Right ventricle myocardium superior (tissue), 1 donor: Measurements from ENCODE around the gene XIRP1. TPM values are rescaled to one million over a fixed set of nuclear protein-coding genes. Genes with fewer than 3 reads are reported as not detected.

Source experiments
- ATAC-seq: fragments of 200-7000 bp; cut with Tn5 transposase; one replicate; pipeline ENCODE4 v1.9.1; 2020; ENCODE audit warnings: mild to moderate bottlenecking; ENCODE audit not compliant: poor library complexity
- DNase-seq: peaks from one replicate; pipeline ENCODE4 v3.0.0-alpha.2; 2020
- intact Hi-C: fragments of 100-400 bp; cut with DNase I; formaldehyde crosslinking; loops from one replicate; pipeline ENCODE4 v1.11.2; 2022
- microRNA-seq: library from miRNA; unstranded; fragments of <30 nt; microRNA quantifications from one replicate; pipeline ENCODE4 v1.2.0, GENCODE V29; 2020
- total RNA-seq: library from RNA; stranded (reverse); fragmentation: NEBNext Ultra II Directional; extraction: Animal tissue kit (Norgen Biotek cat#: 25700); gene quantifications from one replicate; pipeline ENCODE4 v1.2.1, GENCODE V29; 2021
- donor health status: DM: no; HTN: yes; CAD: no; lungs with severe emphysema.

Gene XIRP1
- total RNA-seq, 1 donor from 2014 or later = 249 TPM

- ATAC-seq (no peak), DNase-seq (no peak)
- intact Hi-C loops = no loop called here
Observed at GRCh38 chr3:39139442-39139841, 53.0 kb downstream of the XIRP1 start.

GRCh38 chr3:39138804-39139415, 53.5 kb downstream of the XIRP1 start:
- ATAC-seq (peak; percentile 73), DNase-seq (peak; percentile 86)
- intact Hi-C loops = no loop called here

GRCh38 chr3:39137991-39138803, 54.2 kb downstream of the XIRP1 start:
- intact Hi-C loops = no loop called here
- DNase-seq (no peak), ATAC-seq (no peak)

GRCh38 chr3:39137435-39137936, 54.9 kb downstream of the XIRP1 start:
- intact Hi-C loops = no loop called here
- DNase-seq (no peak), ATAC-seq (no peak)

GRCh38 chr3:39136533-39137434, 55.6 kb downstream of the XIRP1 start:
- intact Hi-C loops = no loop called here
- DNase-seq (no peak), ATAC-seq (no peak)

GRCh38 chr3:39135170-39135805, 57.1 kb downstream of the XIRP1 start:
- DNase-seq = no peak
- peak; percentile 54 for ATAC-seq
- intact Hi-C loops = no loop called here

DNA sequence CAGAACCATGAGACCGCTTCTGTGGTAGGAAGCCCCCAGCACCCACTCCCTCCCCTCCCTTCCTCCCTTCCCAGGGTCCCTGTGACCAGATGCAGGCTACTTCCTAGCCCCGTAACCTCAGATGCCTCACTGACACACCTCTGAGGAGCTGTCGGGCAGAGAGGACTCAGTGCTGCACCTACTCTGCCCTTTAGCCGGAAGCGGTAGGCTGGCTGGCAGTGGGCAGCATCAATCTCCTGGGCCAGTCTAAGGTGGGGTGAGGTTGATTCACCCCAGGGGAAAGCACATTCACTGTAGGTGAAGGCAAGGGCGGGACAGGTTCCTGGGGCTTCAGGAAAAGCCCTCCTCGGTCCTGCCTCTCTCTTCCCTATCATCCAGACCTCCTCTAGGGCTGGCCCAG, 58.1 kb downstream of the XIRP1 start:
- intact Hi-C loops = no loop called here
- DNase-seq (no peak), ATAC-seq (no peak)

DNA sequence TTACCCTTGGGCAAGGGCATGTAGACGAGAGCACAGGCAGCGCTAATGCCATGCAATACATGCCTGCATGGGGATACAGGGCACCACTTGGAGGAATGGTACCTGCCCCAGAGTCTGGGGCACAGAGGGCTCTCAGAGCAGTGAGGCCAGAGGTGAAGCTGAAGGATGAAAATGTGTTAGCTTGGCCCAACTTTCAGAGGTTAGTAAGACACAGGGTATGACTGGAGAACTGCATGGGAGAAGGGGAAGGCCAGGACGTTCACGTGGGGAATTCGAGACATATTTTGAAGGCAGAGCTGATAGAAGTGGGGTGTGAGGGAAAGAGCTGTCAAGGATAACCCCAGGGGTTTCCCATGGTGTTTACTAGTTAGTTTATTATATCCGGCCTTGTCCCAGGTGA, 58.6 kb downstream of the XIRP1 start:
- intact Hi-C loops = no loop called here
- no peak for DNase-seq
- peak; percentile 4 for ATAC-seq

Small RNA genes within 50 kb of the gene (microRNA-seq; reads per million reads assigned to microRNA genes)
- gene MIR6822 = not detected

Other genes starting within 250 kb of the XIRP1 start
- gene SCN11A, start 140.7 kb downstream of the XIRP1 start, total RNA-seq = 0.05 TPM
- 33.1 TPM for gene WDR48, start 140.6 kb downstream of the XIRP1 start, total RNA-seq
- 48.4 TPM for gene GORASP1, start 85.0 kb downstream of the XIRP1 start, total RNA-seq
- 2.0 TPM for gene TTC21A, start 84.9 kb downstream of the XIRP1 start, total RNA-seq
- 11.4 TPM for gene CSRNP1, start 39.0 kb downstream of the XIRP1 start, total RNA-seq
- gene CX3CR1, start 87.4 kb upstream of the XIRP1 start, total RNA-seq = 1.5 TPM
- not detected for gene CCR8, start 137.1 kb upstream of the XIRP1 start, total RNA-seq
- 14.4 TPM for gene SLC25A38, start 190.8 kb upstream of the XIRP1 start, total RNA-seq
- gene RPSA, start 214.1 kb upstream of the XIRP1 start, total RNA-seq = 389 TPM